Esophagus squamous epithelium (tissue), 5 donors: ENCODE results near the gene ANTXR2. TPM values are rescaled to one million over a fixed set of nuclear protein-coding genes. Genes with fewer than 3 reads are reported as not detected.

Experiments used
- DNase-seq: peaks from one replicate; lab custom pipeline; 2025; lab: John Stamatoyannopoulos, UW
- H3K27ac ChIP-seq, 4 donors: fragments of 200-600 bp; sonication (generic); one replicate each; pipeline ENCODE4 v1.5.1; 2016 to 2019; ENCODE audit warnings: mild to moderate bottlenecking in 1 of 4
- H3K27me3 ChIP-seq, 4 donors: fragments of 200-600 bp; sonication (generic); 1 replicate in 3 of 4; 2 replicates in 1 of 4; pipeline versions ENCODE4 v1.5.1 to v1.6.0; 2017 to 2021; ENCODE audit warnings: antibody characterized with exemption in 1 of 4
- H3K36me3 ChIP-seq, 3 donors: fragments of 200-600 bp; sonication (generic); one replicate each; pipeline ENCODE4 v1.5.1; 2016 to 2019
- H3K4me1 ChIP-seq, 3 donors: fragments of 200-600 bp; sonication (generic); one replicate each; pipeline ENCODE4 v1.5.1; 2017 to 2019
- H3K4me3 ChIP-seq, 4 donors: fragments of 200-600 bp; sonication (generic); 1 replicate in 3 of 4; 2 replicates in 1 of 4; pipeline ENCODE4 v1.5.1; 2016 to 2019; ENCODE audit warnings: mild to moderate bottlenecking in 2 of 4, moderate library complexity in 1 of 4
- H3K9me3 ChIP-seq, 3 donors: fragments of 200-600 bp; sonication (generic); one replicate each; pipeline ENCODE4 v1.5.1; 2016 to 2019
- POLR2A ChIP-seq, 4 donors: fragments of 450-650 bp; IDR thresholded peaks; one replicate each; pipeline ENCODE4 v1.6.1; 2017; ENCODE audit warnings: antibody characterized with exemption in 4 of 4, mild to moderate bottlenecking in 4 of 4, moderate library complexity in 3 of 4
- WGBS, 2 donors: methylation state at CpG; one replicate each; pipeline ENCODE4 v1.1.5; 2018; 5-methylcytosine and 5-hydroxymethylcytosine counted together
- intact Hi-C: fragments of 100-400 bp; cut with DNase I; formaldehyde crosslinking; loops from one replicate; pipeline ENCODE4 v1.15.0; 2022
- total RNA-seq, 4 donors: library from RNA; depleted of rRNA; stranded (reverse); fragments of >200 nt; gene quantifications; one replicate each; pipeline ENCODE4 v1.1.0, GENCODE V29; 2016
- TF ChIP-seq, protein P1 (sequence below), 6 experiments: fragments of 450-650 bp in 4 of 6; fragments of 200-600 bp in 2 of 6; sonication (generic) in 2 of 6; IDR thresholded peaks; one replicate each; pipeline ENCODE4 v1.5.1; 2016 to 2019; ENCODE audit warnings: antibody characterized with exemption in 6 of 6, mild to moderate bottlenecking in 4 of 6, moderate library complexity in 4 of 6
- donor health status: DM: yes; HTN: yes; CAD: no.

Gene ANTXR2
- total RNA-seq, 4 donors from 2014 or later: 1.6 to 60.3 (median 21.5) TPM

DNA sequence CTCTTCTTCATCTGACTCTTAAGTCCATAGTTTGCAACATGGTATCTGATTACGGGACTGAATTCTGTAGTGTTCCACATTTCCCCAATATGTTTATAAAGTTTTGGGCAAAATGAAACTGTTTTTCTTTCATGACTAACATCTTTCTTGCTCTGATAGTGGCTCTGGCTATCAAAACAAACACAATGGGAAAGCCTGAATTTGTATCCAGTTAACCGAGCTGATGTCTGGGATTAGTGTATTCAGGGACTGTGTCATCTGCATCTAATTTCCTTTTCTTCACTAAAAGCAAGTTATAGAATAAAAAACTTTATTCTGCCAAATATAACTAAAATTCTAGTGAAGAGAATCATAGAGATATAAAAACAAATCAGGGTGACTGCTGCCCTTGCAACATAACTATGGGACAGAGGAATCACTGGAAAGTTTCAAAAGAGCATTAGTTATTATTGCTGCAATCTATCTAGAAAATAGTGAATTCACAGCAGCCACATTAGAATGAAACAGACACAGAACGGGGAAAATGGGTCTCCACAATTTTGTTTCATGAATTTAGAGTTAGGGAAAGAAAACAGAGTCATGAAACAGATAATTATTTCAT is 61.3 kb downstream of the ANTXR2 start:
- 53 to 70% methylated on average over 3 of the region's 3 CpGs for WGBS, 2 donors
- intact Hi-C loops: no loop called here
- Histone ChIP-seq H3K9me3 (no peaks in the 10 kb centered on the region), H3K4me3 (peak overlapping the region in 1 of 4 donors; percentile 13), H3K36me3 (peaks cover 0 to 9% (median 0%) of the 10 kb centered on the region in 3 donors), H3K27ac (peak overlapping the region in 3 of 4 donors; percentile 14 to 50 (median 42)), H3K4me1 (peaks cover 0 to 22% (median 0%) of the 10 kb centered on the region in 3 donors), H3K27me3 (no peaks in the 10 kb centered on the region)
- no peak for DNase-seq
- no peak for TF ChIP-seq POLR2A (IDR thresholded peaks at IDR 0.05)
- TF ChIP-seq, protein P1, sequence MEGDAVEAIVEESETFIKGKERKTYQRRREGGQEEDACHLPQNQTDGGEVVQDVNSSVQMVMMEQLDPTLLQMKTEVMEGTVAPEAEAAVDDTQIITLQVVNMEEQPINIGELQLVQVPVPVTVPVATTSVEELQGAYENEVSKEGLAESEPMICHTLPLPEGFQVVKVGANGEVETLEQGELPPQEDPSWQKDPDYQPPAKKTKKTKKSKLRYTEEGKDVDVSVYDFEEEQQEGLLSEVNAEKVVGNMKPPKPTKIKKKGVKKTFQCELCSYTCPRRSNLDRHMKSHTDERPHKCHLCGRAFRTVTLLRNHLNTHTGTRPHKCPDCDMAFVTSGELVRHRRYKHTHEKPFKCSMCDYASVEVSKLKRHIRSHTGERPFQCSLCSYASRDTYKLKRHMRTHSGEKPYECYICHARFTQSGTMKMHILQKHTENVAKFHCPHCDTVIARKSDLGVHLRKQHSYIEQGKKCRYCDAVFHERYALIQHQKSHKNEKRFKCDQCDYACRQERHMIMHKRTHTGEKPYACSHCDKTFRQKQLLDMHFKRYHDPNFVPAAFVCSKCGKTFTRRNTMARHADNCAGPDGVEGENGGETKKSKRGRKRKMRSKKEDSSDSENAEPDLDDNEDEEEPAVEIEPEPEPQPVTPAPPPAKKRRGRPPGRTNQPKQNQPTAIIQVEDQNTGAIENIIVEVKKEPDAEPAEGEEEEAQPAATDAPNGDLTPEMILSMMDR (IDR thresholded peaks at IDR 0.05): no peak

DNA sequence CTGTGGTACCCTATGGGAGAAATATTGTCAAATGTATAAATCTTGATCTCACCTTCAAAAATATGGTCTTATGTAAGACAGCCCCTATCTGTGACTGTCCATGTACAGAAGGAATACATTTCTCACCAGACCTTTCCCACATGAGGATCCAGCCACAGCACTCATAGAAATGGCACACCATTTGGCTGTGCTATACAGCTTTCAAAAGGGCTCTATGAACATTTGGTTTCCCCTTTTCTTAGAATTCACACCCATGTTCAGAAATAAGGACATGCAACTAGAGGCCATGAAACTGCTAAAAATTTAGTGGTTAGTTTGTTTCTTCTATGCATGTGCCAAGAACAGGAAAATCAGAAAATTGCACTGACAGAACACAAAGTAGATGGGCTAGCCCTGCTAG is 62.7 kb downstream of the ANTXR2 start:
- no peaks in the 10 kb centered on the region for H3K9me3 ChIP-seq
- H3K27me3 ChIP-seq: no peaks in the 10 kb centered on the region
- TF ChIP-seq, protein P1 (IDR thresholded peaks at IDR 0.05): no peak
- TF ChIP-seq POLR2A (IDR thresholded peaks at IDR 0.05): no peak
- DNase-seq: no peak
- no peak overlapping the region for H3K4me3 ChIP-seq
- intact Hi-C loops: no loop called here
- H3K36me3 ChIP-seq: peaks cover 0 to 9% (median 0%) of the 10 kb centered on the region in 3 donors
- H3K27ac ChIP-seq: no peak overlapping the region
- H3K4me1 ChIP-seq: peaks cover 0 to 27% (median 4%) of the 10 kb centered on the region in 3 donors

DNA sequence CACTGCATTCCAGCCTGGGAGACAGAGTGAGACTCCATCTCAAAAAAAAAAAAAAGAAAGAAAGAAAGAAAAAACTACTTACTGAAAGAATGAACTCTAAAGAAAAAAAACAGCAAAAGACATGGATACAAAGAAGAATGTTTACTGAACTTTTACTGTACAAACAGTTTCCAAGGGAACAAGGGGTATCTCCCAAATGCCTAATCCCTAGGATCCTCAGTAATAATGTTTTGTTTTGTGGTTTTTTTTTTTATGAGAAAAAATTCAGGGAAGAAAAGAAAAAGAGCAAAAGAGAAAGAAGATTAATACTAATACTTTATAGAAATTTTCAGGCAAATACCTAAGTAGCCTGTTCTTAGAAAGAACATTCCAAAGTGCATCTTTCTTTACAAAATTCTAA is 63.2 kb downstream of the ANTXR2 start:
- Histone ChIP-seq H3K4me1 (peaks cover 0 to 27% (median 4%) of the 10 kb centered on the region in 3 donors), H3K4me3 (no peak overlapping the region), H3K9me3 (no peaks in the 10 kb centered on the region), H3K36me3 (peaks cover 0 to 9% (median 0%) of the 10 kb centered on the region in 3 donors), H3K27ac (no peak overlapping the region), H3K27me3 (no peaks in the 10 kb centered on the region)
- no peak for DNase-seq
- TF ChIP-seq, protein P1 (IDR thresholded peaks at IDR 0.05): no peak
- no peak for TF ChIP-seq POLR2A (IDR thresholded peaks at IDR 0.05)
- intact Hi-C loops: no loop called here

DNA sequence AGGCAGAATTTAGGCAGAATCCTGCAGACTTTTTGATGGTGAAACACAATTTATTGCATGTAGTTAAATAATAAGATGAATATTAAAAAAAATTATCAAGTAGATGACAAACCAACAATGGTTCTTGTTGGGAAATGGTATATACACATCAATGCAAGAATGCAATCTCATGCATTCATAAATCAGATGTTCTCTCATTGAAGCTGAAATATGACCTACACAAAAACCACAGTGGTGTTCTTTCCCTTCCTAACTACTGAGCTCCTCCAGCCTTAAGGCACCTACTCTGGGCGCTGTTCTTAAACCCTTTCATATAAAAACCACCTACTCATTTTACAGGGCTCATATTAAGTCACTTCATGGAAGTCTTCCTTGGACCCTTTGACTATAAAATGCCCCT is 64.1 kb downstream of the ANTXR2 start:
- no peak for TF ChIP-seq POLR2A (IDR thresholded peaks at IDR 0.05)
- TF ChIP-seq, protein P1 (IDR thresholded peaks at IDR 0.05): no peak
- intact Hi-C loops: no loop called here
- H3K27ac ChIP-seq: no peak overlapping the region
- peaks cover 0 to 27% (median 4%) of the 10 kb centered on the region in 3 donors for H3K4me1 ChIP-seq
- no peak overlapping the region for H3K4me3 ChIP-seq
- no peaks in the 10 kb centered on the region for H3K27me3 ChIP-seq
- peaks cover 0 to 6% (median 0%) of the 10 kb centered on the region in 3 donors for H3K9me3 ChIP-seq
- no peak for DNase-seq
- peaks cover 0 to 14% (median 0%) of the 10 kb centered on the region in 3 donors for H3K36me3 ChIP-seq
- 0% methylated on average over 1 of the region's 1 CpG; no CpG with 5 or more reads in 1 of the 2 donors for WGBS, 2 donors

DNA sequence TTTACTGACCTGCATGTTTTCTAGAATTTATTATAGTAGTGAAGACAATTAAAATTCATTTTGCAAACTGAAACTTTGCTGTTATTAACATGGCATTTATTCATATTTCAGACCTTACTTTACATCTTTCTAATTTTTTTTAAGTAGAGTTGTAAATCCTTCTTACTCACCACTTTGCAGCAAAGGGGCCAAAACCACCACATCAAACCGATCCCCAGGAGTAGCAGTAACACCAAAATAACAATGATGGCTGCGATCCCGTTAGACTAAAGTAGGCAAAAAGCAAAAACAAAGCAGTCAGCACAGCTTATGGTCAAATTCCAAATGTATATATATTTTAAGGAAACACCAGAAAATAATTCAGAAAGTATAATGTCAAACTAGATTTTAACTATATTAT is 64.7 kb downstream of the ANTXR2 start:
- H3K4me3 ChIP-seq: no peak overlapping the region
- intact Hi-C loops: no loop called here
- no peak for TF ChIP-seq POLR2A (IDR thresholded peaks at IDR 0.05)
- peaks cover 0 to 6% (median 0%) of the 10 kb centered on the region in 3 donors for H3K9me3 ChIP-seq
- peaks cover 0 to 14% (median 0%) of the 10 kb centered on the region in 3 donors for H3K36me3 ChIP-seq
- no peaks in the 10 kb centered on the region for H3K27me3 ChIP-seq
- H3K27ac ChIP-seq: no peak overlapping the region
- no peak for DNase-seq
- H3K4me1 ChIP-seq: peaks cover 0 to 27% (median 4%) of the 10 kb centered on the region in 3 donors
- WGBS, 2 donors: 71 to 80% methylated on average over 3 of the region's 3 CpGs
